DOHH2 (cell line): ENCODE data around the gene PDE4B.

Experiments used
- H3F3A ChIP-seq: fragments of 200-600 bp; sonication (generic), shearing (Covaris generic); 2 replicates; pipeline ENCODE4 v1.6.0; 2016; ENCODE audit warnings: antibody characterized with exemption, mild to moderate bottlenecking; ENCODE audit not compliant: control insufficient read depth, insufficient read depth
- H3K27ac ChIP-seq: fragments of 200-600 bp; sonication (generic); 2 replicates; pipeline ENCODE4 v1.5.1; 2014; ENCODE audit warnings: low read depth, mild to moderate bottlenecking, low read length, moderate library complexity
- H3K27me3 ChIP-seq: fragments of 200-600 bp; sonication (generic); 2 replicates; pipeline ENCODE4 v1.6.1; 2014; ENCODE audit warnings: mild to moderate bottlenecking, low read length, mixed read lengths; ENCODE audit not compliant: control insufficient read depth
- H3K36me3 ChIP-seq: fragments of 200-600 bp; sonication (generic); 2 replicates; pipeline ENCODE4 v1.6.1; 2014; ENCODE audit warnings: mild to moderate bottlenecking, low read length, moderate library complexity, mixed read lengths; ENCODE audit not compliant: control insufficient read depth
- H3K4me1 ChIP-seq: fragments of 200-600 bp; sonication (generic); 2 replicates; pipeline ENCODE4 v1.6.1; 2014; ENCODE audit warnings: mild to moderate bottlenecking, low read length, mixed read lengths; ENCODE audit not compliant: control insufficient read depth
- H3K4me2 ChIP-seq: fragments of 200-600 bp; sonication (generic); 2 replicates; pipeline ENCODE4 v1.6.0; 2014; ENCODE audit warnings: mild to moderate bottlenecking, low read length, moderate library complexity
- H3K4me3 ChIP-seq: fragments of 200-600 bp; sonication (generic); 2 replicates; pipeline ENCODE4 v1.5.1; 2014; ENCODE audit warnings: mild to moderate bottlenecking, low read length, mixed read lengths
- H3K79me2 ChIP-seq: fragments of 200-600 bp; sonication (generic); 2 replicates; pipeline ENCODE4 v1.6.1; 2014; ENCODE audit warnings: mild to moderate bottlenecking, low read length, mixed read lengths; ENCODE audit not compliant: control insufficient read depth
- H3K9me2 ChIP-seq: fragments of 200-600 bp; sonication (generic); replicated peaks from 2 replicates; pipeline ENCODE4 v1.6.1; 2014; ENCODE audit warnings: mild to moderate bottlenecking, low read length, mixed read lengths; ENCODE audit not compliant: control insufficient read depth
- H3K9me3 ChIP-seq: fragments of 200-600 bp; sonication (generic); 2 replicates; pipeline ENCODE4 v1.6.1; 2014; ENCODE audit warnings: antibody characterized with exemption, low read length, mixed read lengths; ENCODE audit not compliant: control insufficient read depth, insufficient read depth
- H4K20me1 ChIP-seq: fragments of 200-600 bp; sonication (generic); 2 replicates; pipeline ENCODE4 v1.6.0; 2014; ENCODE audit warnings: low read depth, mild to moderate bottlenecking, antibody characterized with exemption, low read length, moderate library complexity; ENCODE audit not compliant: control insufficient read depth, insufficient read depth
- EZH2phosphoT487 ChIP-seq: fragments of 200-600 bp; sonication (generic); IDR thresholded peaks from 2 replicates; pipeline ENCODE4 v1.6.1; 2017; ENCODE audit warnings: borderline replicate concordance, mild to moderate bottlenecking, antibody characterized with exemption, low read length, moderate library complexity, mixed read lengths
- TF ChIP-seq, protein P1 (sequence below): fragments of 200-600 bp; sonication (generic); IDR thresholded peaks from one replicate; pipeline ENCODE4 v1.5.1; 2014; ENCODE audit warnings: antibody characterized with exemption, mild to moderate bottlenecking, low read depth, low read length; ENCODE audit not compliant: poor library complexity, severe bottlenecking

Gene PDE4B

DNA sequence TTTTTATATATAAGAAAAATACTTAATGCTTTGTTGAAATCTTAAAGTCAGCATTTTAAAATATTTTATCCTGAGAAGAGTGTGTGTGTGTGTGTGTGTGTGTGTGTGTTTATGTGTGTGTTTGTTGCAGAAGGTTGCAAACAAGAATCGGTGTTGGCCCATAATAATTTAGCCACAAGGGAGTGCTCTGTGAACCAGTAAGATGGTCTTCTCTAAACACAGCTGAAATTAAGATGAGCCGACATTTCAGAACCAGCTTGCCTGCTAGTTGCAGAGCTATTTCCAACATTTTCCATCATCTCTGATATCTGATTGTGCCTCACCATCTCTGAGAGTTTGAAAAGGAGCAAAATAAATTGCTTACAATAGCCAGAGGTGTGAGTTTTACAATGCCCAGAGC is 582.4 kb downstream of the PDE4B start:
- H3K36me3 ChIP-seq = no peaks in the 10 kb centered on the region; the same call in 1 of the 2 replicates
- peaks cover 92% of the 10 kb centered on the region for H3K4me1 ChIP-seq
- H3F3A ChIP-seq = peaks cover 4% of the 10 kb centered on the region
- H3K27me3 ChIP-seq = no peaks in the 10 kb centered on the region
- no peaks in the 10 kb centered on the region for H3K9me2 ChIP-seq
- peak overlapping the region; percentile 62 for H3K4me2 ChIP-seq
- no peak for TF ChIP-seq EZH2phosphoT487
- TF ChIP-seq, protein P1, sequence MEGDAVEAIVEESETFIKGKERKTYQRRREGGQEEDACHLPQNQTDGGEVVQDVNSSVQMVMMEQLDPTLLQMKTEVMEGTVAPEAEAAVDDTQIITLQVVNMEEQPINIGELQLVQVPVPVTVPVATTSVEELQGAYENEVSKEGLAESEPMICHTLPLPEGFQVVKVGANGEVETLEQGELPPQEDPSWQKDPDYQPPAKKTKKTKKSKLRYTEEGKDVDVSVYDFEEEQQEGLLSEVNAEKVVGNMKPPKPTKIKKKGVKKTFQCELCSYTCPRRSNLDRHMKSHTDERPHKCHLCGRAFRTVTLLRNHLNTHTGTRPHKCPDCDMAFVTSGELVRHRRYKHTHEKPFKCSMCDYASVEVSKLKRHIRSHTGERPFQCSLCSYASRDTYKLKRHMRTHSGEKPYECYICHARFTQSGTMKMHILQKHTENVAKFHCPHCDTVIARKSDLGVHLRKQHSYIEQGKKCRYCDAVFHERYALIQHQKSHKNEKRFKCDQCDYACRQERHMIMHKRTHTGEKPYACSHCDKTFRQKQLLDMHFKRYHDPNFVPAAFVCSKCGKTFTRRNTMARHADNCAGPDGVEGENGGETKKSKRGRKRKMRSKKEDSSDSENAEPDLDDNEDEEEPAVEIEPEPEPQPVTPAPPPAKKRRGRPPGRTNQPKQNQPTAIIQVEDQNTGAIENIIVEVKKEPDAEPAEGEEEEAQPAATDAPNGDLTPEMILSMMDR = peak; percentile 22
- H3K9me3 ChIP-seq = no peaks in the 10 kb centered on the region
- no peaks in the 10 kb centered on the region for H4K20me1 ChIP-seq
- H3K4me3 ChIP-seq = peak overlapping the region; percentile 35; the same call in 1 of the 2 replicates
- no peaks in the 10 kb centered on the region for H3K79me2 ChIP-seq
- H3K27ac ChIP-seq = peak overlapping the region; percentile 59

DNA sequence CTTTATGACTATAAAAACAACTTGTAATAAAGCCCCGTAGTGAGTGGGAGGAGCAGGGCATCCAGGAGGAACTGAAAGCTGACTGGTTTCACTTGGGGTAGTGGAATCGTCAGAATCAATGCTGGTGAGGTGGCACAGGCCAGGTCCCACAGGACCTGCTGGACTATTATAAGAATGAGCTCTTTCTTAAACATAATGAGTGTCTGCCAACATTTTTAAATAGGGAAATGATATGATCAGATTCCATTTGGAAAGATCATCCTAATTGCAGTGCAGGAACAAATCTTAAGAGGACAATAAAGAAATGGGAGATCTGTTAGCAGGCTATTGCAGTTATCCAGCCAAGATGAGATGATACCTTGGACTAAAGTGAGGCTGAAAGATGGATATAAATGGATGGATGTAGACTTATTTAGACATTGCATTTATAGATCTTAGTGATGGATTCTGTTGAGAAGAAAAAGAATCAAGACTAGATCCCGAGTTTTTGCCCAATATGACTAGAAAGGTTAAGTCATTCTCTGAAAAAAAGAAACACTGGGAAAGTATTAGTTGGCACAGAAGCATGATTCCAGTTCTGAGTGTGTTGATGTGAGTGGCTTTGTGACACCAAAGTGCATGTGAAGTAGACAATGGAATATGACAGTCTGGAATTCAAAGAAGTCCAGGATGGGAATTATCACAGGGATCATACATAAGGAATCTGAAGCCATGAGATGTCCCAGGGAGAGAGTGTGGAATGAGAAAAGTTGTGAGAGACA is 587.9 kb downstream of the PDE4B start:
- Histone ChIP-seq H3K9me2 (no peaks in the 10 kb centered on the region), H3K4me2 (peak overlapping the region; percentile 60), H3K27ac (peak overlapping the region; percentile 7; the same call in 1 of the 2 replicates), H3K4me1 (peaks cover 60% of the 10 kb centered on the region), H3K36me3 (peaks cover 4% of the 10 kb centered on the region; the same call in 1 of the 2 replicates), H3K4me3 (peak overlapping the region; percentile 43), H4K20me1 (no peaks in the 10 kb centered on the region), H3K79me2 (no peaks in the 10 kb centered on the region), H3K27me3 (no peaks in the 10 kb centered on the region), H3F3A (no peaks in the 10 kb centered on the region; the same call in 1 of the 2 replicates), H3K9me3 (peaks cover 27% of the 10 kb centered on the region)
- no peak for TF ChIP-seq EZH2phosphoT487
- TF ChIP-seq, protein P1 = no peak

DNA sequence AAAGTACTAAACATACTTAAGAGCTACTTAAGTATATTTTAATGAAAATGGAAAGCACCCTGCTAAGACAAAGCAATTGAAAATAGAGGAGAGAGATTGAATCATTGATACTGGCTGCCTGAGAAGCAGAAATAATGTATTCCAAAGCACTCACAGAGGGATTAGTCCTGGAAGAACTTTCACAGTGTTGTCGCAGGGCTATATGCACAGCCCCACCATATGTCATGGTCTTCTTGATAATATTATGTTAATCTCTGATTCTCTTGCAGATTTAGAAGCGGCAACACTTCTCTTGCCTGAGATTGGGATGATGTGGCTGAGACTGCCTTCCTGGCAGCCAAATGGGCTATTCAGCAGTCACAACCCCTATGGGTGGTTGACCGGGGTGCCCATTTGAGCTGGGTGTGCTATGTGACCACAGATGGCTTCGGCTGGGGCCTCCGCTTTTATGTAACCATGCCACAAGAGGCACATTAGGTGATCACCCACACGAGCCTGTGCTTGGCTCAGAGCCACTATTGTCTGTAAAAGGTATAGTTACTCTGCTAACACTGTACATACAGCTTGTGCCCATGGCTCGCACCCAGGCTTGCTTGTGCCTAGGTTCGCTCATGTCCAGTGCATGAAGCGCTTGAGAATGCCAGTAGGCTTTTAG is 589.1 kb downstream of the PDE4B start:
- Histone ChIP-seq H3K36me3 (peaks cover 4% of the 10 kb centered on the region; the same call in 1 of the 2 replicates), H3K4me1 (peaks cover 49% of the 10 kb centered on the region), H4K20me1 (no peaks in the 10 kb centered on the region), H3K4me3 (no peak overlapping the region), H3K79me2 (no peaks in the 10 kb centered on the region), H3K27ac (no peak overlapping the region), H3K4me2 (peak overlapping the region; percentile 60), H3K9me3 (peaks cover 36% of the 10 kb centered on the region), H3K27me3 (no peaks in the 10 kb centered on the region), H3F3A (no peaks in the 10 kb centered on the region; the same call in 1 of the 2 replicates), H3K9me2 (no peaks in the 10 kb centered on the region)
- TF ChIP-seq, protein P1 = no peak
- TF ChIP-seq EZH2phosphoT487 = no peak
